Neural progenitor cell (in vitro differentiated cells): Measurements from ENCODE around the gene CCDC91. TPM values are rescaled to one million over a fixed set of nuclear protein-coding genes. Genes with fewer than 3 reads are reported as not detected.

Experiments used
- DNase-seq: peaks from one replicate; pipeline ENCODE4 v3.0.0-alpha.2; 2016; ENCODE audit warnings: low spot score
- H2AFZ ChIP-seq: fragments of 200-600 bp; sonication (generic); replicated peaks from 2 replicates; pipeline ENCODE4 v1.6.1; 2016; ENCODE audit warnings: antibody characterized with exemption
- H3F3A ChIP-seq: fragments of 200-600 bp; sonication (generic); 2 replicates; pipeline ENCODE4 v1.6.1; 2016; ENCODE audit warnings: antibody characterized with exemption, low read depth
- H3K27ac ChIP-seq: fragments of 200-600 bp; sonication (generic); 2 replicates; pipeline ENCODE4 v1.5.1; 2016; ENCODE audit warnings: mild to moderate bottlenecking
- H3K27me3 ChIP-seq: fragments of 200-600 bp; sonication (generic); 2 replicates; pipeline ENCODE4 v1.6.1; 2016; ENCODE audit warnings: mild to moderate bottlenecking, moderate library complexity
- H3K36me3 ChIP-seq: fragments of 200-600 bp; sonication (generic); 2 replicates; pipeline ENCODE4 v1.5.1; 2016
- H3K4me1 ChIP-seq: fragments of 200-600 bp; sonication (generic); 2 replicates; pipeline ENCODE4 v1.6.1; 2016; ENCODE audit warnings: mixed run types
- H3K4me2 ChIP-seq: fragments of 200-600 bp; sonication (generic); 2 replicates; pipeline ENCODE4 v1.6.1; 2016
- H3K4me3 ChIP-seq: fragments of 200-600 bp; sonication (generic); 2 replicates; pipeline ENCODE4 v1.5.1; 2016
- H3K79me2 ChIP-seq: fragments of 200-600 bp; sonication (generic); 2 replicates; pipeline ENCODE4 v1.6.1; 2016; ENCODE audit warnings: low read depth
- H3K9ac ChIP-seq: fragments of 200-600 bp; sonication (generic); 2 replicates; pipeline ENCODE4 v1.6.1; 2016
- H3K9me3 ChIP-seq: fragments of 200-600 bp; sonication (generic); 2 replicates; pipeline ENCODE4 v1.5.1; 2016; ENCODE audit warnings: low read depth
- H4K20me1 ChIP-seq: fragments of 200-600 bp; sonication (generic); 2 replicates; pipeline ENCODE4 v1.6.1; 2016; ENCODE audit warnings: low read depth
- H3K27ac Mint-ChIP-seq: 3 replicates; pipeline ENCODE4 v1.8.0; 2021; ENCODE audit warnings: mixed read lengths
- H3K27me3 Mint-ChIP-seq: 2 replicates; pipeline ENCODE4 v1.8.0; 2022; ENCODE audit warnings: low read depth, mild to moderate bottlenecking, inconsistent platforms, moderate library complexity, mixed read lengths; ENCODE audit not compliant: insufficient read depth
- H3K36me3 Mint-ChIP-seq: 3 replicates; pipeline ENCODE4 v1.8.0; 2021; ENCODE audit warnings: mixed read lengths
- H3K4me1 Mint-ChIP-seq: 3 replicates; pipeline ENCODE4 v1.8.0; 2021; ENCODE audit warnings: mixed read lengths
- H3K4me3 Mint-ChIP-seq: 3 replicates; pipeline ENCODE4 v1.8.0; 2021; ENCODE audit warnings: mild to moderate bottlenecking, moderate library complexity, mixed read lengths
- H3K9me3 Mint-ChIP-seq: 3 replicates; pipeline ENCODE4 v1.8.0; 2020; ENCODE audit warnings: mixed read lengths
- EZH2 ChIP-seq: fragments of 200-600 bp; sonication (generic); IDR thresholded peaks from 2 replicates; pipeline ENCODE4 v1.6.1; 2017; ENCODE audit warnings: antibody characterized with exemption, mild to moderate bottlenecking, moderate library complexity
- EZH2phosphoT487 ChIP-seq: fragments of 200-600 bp; sonication (generic); IDR thresholded peaks from 2 replicates; pipeline ENCODE4 v1.6.1; 2017; ENCODE audit warnings: antibody characterized with exemption
- total RNA-seq: library from RNA; depleted of rRNA; stranded (reverse); fragments of >200 nt; gene quantifications from 2 replicates; pipeline ENCODE4 v1.2.3, GENCODE V29; 2015; ENCODE audit warnings: low replicate concordance
- TF ChIP-seq, protein P1 (sequence below): fragments of 200-600 bp; sonication (generic); IDR thresholded peaks from 2 replicates; pipeline ENCODE4 v1.5.1; 2017; ENCODE audit warnings: antibody characterized with exemption, mild to moderate bottlenecking

CCDC91 gene
- total RNA-seq, 1 donor from 2014 or later: 35.8 TPM

DNA sequence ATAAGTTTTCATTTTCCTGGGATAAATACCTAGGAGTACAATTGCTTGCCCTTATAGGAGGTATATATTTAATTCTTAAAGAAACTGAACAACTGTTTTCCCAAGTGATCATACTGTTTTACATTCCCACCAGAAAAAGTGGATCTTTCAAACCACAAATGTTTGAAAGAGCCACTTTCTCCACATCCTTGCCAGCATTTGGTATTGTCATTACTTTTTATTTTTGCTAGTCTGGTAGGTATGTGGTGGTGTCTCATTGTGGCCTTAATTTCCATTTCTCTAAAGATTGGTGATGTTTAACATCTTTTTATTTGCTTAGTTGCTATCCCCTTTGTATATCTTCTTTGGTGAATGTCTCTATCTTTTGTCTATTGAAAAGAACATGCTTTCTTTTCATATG lies 50.6 kb downstream of the CCDC91 start:
- no peak overlapping the region for H3K4me2 ChIP-seq
- H2AFZ ChIP-seq: no peak overlapping the region
- TF ChIP-seq EZH2 (no peak), EZH2phosphoT487 (no peak)
- TF ChIP-seq, protein P1, sequence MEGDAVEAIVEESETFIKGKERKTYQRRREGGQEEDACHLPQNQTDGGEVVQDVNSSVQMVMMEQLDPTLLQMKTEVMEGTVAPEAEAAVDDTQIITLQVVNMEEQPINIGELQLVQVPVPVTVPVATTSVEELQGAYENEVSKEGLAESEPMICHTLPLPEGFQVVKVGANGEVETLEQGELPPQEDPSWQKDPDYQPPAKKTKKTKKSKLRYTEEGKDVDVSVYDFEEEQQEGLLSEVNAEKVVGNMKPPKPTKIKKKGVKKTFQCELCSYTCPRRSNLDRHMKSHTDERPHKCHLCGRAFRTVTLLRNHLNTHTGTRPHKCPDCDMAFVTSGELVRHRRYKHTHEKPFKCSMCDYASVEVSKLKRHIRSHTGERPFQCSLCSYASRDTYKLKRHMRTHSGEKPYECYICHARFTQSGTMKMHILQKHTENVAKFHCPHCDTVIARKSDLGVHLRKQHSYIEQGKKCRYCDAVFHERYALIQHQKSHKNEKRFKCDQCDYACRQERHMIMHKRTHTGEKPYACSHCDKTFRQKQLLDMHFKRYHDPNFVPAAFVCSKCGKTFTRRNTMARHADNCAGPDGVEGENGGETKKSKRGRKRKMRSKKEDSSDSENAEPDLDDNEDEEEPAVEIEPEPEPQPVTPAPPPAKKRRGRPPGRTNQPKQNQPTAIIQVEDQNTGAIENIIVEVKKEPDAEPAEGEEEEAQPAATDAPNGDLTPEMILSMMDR: no peak
- H3K79me2 ChIP-seq: peaks cover 4% of the 10 kb centered on the region
- no peaks in the 10 kb centered on the region for H3K9me3 Mint-ChIP-seq
- H3F3A ChIP-seq: no peaks in the 10 kb centered on the region
- H3K4me3 ChIP-seq: no peak overlapping the region
- H3K27me3 ChIP-seq: no peaks in the 10 kb centered on the region
- no peaks in the 10 kb centered on the region for H4K20me1 ChIP-seq
- no peak overlapping the region for H3K4me3 Mint-ChIP-seq
- DNase-seq: no peak
- H3K27ac ChIP-seq: no peak overlapping the region
- no peaks in the 10 kb centered on the region for H3K36me3 Mint-ChIP-seq
- H3K36me3 ChIP-seq: no peaks in the 10 kb centered on the region
- no peaks in the 10 kb centered on the region for H3K4me1 ChIP-seq
- H3K27me3 Mint-ChIP-seq: no peaks in the 10 kb centered on the region
- no peaks in the 10 kb centered on the region for H3K9me3 ChIP-seq
- H3K9ac ChIP-seq: no peak overlapping the region
- H3K4me1 Mint-ChIP-seq: no peaks in the 10 kb centered on the region
- no peak overlapping the region for H3K27ac Mint-ChIP-seq

DNA sequence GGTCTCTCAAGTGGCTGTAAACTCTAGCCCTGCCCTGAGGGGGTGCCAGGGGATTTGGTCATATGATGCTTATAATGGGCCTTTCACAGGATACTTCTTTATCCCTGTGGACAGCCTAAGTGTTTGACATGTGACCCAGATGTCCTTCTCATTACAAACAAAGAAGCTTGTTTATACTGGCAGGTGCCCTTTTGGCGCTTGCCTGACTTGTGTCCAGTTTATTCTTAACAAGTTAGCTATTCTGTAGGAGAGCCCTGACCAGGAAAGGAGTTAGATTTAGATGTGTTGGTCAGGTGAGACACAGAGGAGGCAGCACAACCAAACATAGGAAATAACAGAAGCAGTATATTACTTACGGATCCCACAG lies 51.9 kb downstream of the CCDC91 start:
- Histone ChIP-seq H3K9ac (no peak overlapping the region), H3K9me3 (no peaks in the 10 kb centered on the region), H3K4me3 (no peak overlapping the region), H3K4me1 (no peaks in the 10 kb centered on the region), H3K27me3 (no peaks in the 10 kb centered on the region), H4K20me1 (no peaks in the 10 kb centered on the region), H2AFZ (no peak overlapping the region), H3K79me2 (peaks cover 4% of the 10 kb centered on the region), H3K36me3 (no peaks in the 10 kb centered on the region), H3F3A (no peaks in the 10 kb centered on the region), H3K4me2 (no peak overlapping the region), H3K27ac (no peak overlapping the region)
- H3K27me3 Mint-ChIP-seq: peaks cover 2% of the 10 kb centered on the region
- H3K4me3 Mint-ChIP-seq: no peak overlapping the region
- H3K27ac Mint-ChIP-seq: no peak overlapping the region
- H3K36me3 Mint-ChIP-seq: no peaks in the 10 kb centered on the region
- TF ChIP-seq EZH2phosphoT487: no peak
- no peak for TF ChIP-seq EZH2
- TF ChIP-seq, protein P1: no peak
- H3K9me3 Mint-ChIP-seq: peaks cover 4% of the 10 kb centered on the region
- no peak for DNase-seq
- H3K4me1 Mint-ChIP-seq: no peaks in the 10 kb centered on the region

DNA sequence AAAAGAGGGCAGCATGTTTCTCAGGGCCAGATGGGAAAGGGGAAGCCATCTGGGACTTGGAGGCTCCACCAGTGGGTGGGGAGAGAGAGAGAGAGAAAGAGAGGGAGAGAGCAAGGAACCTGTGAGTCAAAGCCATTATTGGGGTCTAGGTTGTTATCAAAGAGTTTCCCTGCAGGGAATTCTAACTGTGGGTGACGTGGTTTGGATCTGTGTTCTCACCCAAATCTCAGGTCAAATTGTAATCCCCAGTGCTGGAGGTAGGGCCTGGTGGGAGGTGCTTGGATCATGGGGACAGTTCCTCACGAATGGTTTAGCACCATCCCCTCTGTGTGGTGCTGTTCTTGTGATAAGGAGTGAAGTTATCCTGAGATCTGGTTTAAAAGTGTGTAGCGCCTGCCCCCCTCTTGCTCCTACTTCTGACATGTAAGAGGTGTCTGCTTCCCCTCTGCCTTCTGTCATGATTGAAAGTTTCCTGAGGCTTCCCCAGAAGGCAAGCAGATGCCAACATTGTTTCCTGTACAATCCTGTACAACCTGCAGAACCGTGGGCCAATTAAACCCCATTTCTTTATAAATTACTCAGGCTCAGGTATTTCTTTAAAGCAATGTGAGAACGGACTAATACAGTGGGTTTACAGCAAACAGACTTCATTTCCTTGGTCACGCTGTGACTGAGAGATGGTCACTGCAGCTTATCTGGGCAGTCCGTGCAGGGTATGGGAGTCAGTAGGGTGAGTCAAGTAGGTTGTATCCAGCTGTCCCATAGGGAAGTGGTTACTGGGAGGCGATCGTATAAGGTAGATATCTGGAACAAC lies 52.4 kb downstream of the CCDC91 start:
- peaks cover 2% of the 10 kb centered on the region for H3K27me3 Mint-ChIP-seq
- no peak overlapping the region for H3K4me3 Mint-ChIP-seq
- no peaks in the 10 kb centered on the region for H3K9me3 ChIP-seq
- no peaks in the 10 kb centered on the region for H3K27me3 ChIP-seq
- peaks cover 2% of the 10 kb centered on the region for H3F3A ChIP-seq
- H3K27ac ChIP-seq: no peak overlapping the region
- DNase-seq: no peak
- H3K36me3 ChIP-seq: no peaks in the 10 kb centered on the region
- H3K36me3 Mint-ChIP-seq: no peaks in the 10 kb centered on the region
- H2AFZ ChIP-seq: no peak overlapping the region
- no peak overlapping the region for H3K27ac Mint-ChIP-seq
- H3K4me1 ChIP-seq: no peaks in the 10 kb centered on the region
- H3K4me1 Mint-ChIP-seq: no peaks in the 10 kb centered on the region
- no peaks in the 10 kb centered on the region for H4K20me1 ChIP-seq
- no peak overlapping the region for H3K9ac ChIP-seq
- no peak overlapping the region for H3K4me2 ChIP-seq
- H3K79me2 ChIP-seq: peaks cover 4% of the 10 kb centered on the region
- TF ChIP-seq EZH2 (no peak), EZH2phosphoT487 (no peak)
- TF ChIP-seq, protein P1: no peak
- no peak overlapping the region for H3K4me3 ChIP-seq
- H3K9me3 Mint-ChIP-seq: peaks cover 4% of the 10 kb centered on the region
